CD4-positive, CD25-positive, alpha-beta regulatory T cell (primary cell): ENCODE measurements around the gene CYS1. TPM values are rescaled to one million over a fixed set of nuclear protein-coding genes. Genes with fewer than 3 reads are reported as not detected.

Experiments used
- ATAC-seq, 2 donors: fragments of 150-1000 bp; cut with Tn5 transposase; one replicate each; pipeline ENCODE4 v1.10.0; 2021; ENCODE audit warnings: low read depth in 2 of 2, moderate number of reproducible peaks in 2 of 2, moderate library complexity in 1 of 2
- DNase-seq, 3 donors: peaks; one replicate each; pipeline versions ENCODE4 v3.0.0 to v3.0.0-alpha.2; 2012 to 2022; ENCODE audit warnings: mixed read lengths in 1 of 3
- H3K27ac ChIP-seq: one replicate; pipeline ENCODE4 v1.7.0; 2013; ENCODE audit warnings: mild to moderate bottlenecking, low read length; ENCODE audit not compliant: insufficient read depth, poor library complexity, severe bottlenecking
- H3K27me3 ChIP-seq: one replicate; pipeline ENCODE4 v1.7.0; 2013; ENCODE audit warnings: low read length; ENCODE audit not compliant: control insufficient read depth, insufficient read depth
- H3K36me3 ChIP-seq: one replicate; pipeline ENCODE4 v1.7.0; 2013; ENCODE audit warnings: mild to moderate bottlenecking, low read length, moderate library complexity; ENCODE audit not compliant: control insufficient read depth, insufficient read depth
- H3K4me1 ChIP-seq: 2 replicates; pipeline ENCODE4 v1.7.0; 2013; ENCODE audit warnings: mild to moderate bottlenecking, low read length; ENCODE audit not compliant: insufficient read depth, control insufficient read depth, poor library complexity, severe bottlenecking
- H3K4me3 ChIP-seq: one replicate; pipeline ENCODE4 v1.7.0; 2013; ENCODE audit warnings: low read depth, mild to moderate bottlenecking, low read length, moderate library complexity
- H3K9me3 ChIP-seq, 2 experiments: 1 replicate in 1 of 2; 2 replicates in 1 of 2; pipeline ENCODE4 v1.7.0; 2013; ENCODE audit warnings: low read length in 2 of 2, mild to moderate bottlenecking in 1 of 2, moderate library complexity in 1 of 2; ENCODE audit not compliant: control insufficient read depth in 2 of 2
- H3K27ac Mint-ChIP-seq, 3 donors: one replicate each; pipeline ENCODE4 v1.8.0; 2020 to 2022; ENCODE audit warnings: mild to moderate bottlenecking in 3 of 3, mixed read lengths in 3 of 3, moderate library complexity in 2 of 3
- H3K27me3 Mint-ChIP-seq: one replicate; pipeline ENCODE4 v1.8.0; 2022; ENCODE audit warnings: mild to moderate bottlenecking, mixed read lengths
- H3K36me3 Mint-ChIP-seq: one replicate; pipeline ENCODE4 v1.8.0; 2020; ENCODE audit warnings: mixed read lengths
- H3K4me1 Mint-ChIP-seq, 4 donors: one replicate each; pipeline ENCODE4 v1.8.0; 2020 to 2022; ENCODE audit warnings: mixed read lengths in 4 of 4, mild to moderate bottlenecking in 1 of 4
- H3K4me3 Mint-ChIP-seq, 4 donors: one replicate each; pipeline ENCODE4 v1.8.0; 2020 to 2022; ENCODE audit warnings: mild to moderate bottlenecking in 4 of 4, mixed read lengths in 4 of 4, moderate library complexity in 3 of 4
- H3K9me3 Mint-ChIP-seq, 7 donors: one replicate each; pipeline ENCODE4 v1.8.0; 2020 to 2022; ENCODE audit warnings: mixed read lengths in 7 of 7, mild to moderate bottlenecking in 3 of 7, moderate library complexity in 2 of 7
- polyA plus RNA-seq, 4 donors: library from polyadenylated mRNA; unstranded; fragments of 300-500 nt; fragmentation: Illumina TruSeq; gene quantifications; one replicate each; pipeline ENCODE4 v1.2.3, GENCODE V29; 2021
- total RNA-seq: library from RNA; stranded (reverse); gene quantifications from one replicate; pipeline ENCODE4 v1.2.3, GENCODE V29; 2022

The CYS1 gene
- total and polyA plus RNA-seq, 5 donors from 2014 or later, result not detected

DNA sequence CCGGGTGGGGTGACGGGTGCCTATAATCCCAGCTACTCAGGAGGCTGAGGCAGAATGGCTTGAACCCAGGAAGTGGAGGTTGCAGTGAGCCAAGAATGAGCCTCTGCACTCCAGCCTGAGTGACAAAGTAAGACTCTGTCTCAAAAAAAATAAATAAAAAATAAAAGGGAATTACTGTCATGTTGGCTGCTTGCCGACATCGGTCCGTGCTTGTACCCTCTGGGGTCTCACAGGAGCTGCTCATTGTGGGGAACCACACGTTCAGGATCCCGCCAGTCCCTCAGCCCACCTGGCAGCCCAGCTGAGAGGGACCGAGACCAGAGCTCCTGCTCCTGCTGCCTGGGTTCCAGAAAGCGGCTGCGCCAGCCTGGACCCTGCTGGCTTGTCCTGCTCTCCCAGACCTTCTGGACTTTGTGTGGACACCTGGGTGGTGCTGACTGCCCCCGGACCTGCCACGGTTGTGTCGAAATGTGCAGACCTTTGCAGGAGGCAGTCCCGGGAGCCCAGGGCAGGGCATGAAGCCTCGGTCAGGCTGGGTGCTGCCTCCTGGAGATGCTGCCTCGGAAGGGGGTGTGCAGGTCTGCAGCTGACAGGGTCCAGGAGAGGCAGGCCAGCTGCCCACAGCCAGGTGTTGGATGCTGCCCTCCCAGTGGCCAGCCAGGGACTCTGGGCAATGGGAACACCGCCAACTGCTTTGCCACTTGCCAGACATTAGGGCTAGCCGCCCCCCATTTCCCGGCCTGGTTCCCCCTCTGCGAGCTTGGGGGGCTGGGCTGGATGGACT lies 20.5 kb downstream of the CYS1 start:
- no peak overlapping the region for H3K27ac ChIP-seq
- Mint-ChIP-seq H3K27me3 (no peaks in the 10 kb centered on the region), H3K36me3 (peaks cover 1% of the 10 kb centered on the region), H3K9me3 (no peaks in the 10 kb centered on the region), H3K4me3 (no peak overlapping the region), H3K27ac (no peak overlapping the region), H3K4me1 (peaks cover 0 to 5% (median under 1%) of the 10 kb centered on the region in 4 donors)
- peaks cover 4% of the 10 kb centered on the region for H3K4me1 ChIP-seq
- ATAC-seq, result no peak
- no peak for DNase-seq
- H3K27me3 ChIP-seq, result no peaks in the 10 kb centered on the region
- H3K4me3 ChIP-seq, result no peak overlapping the region
- H3K36me3 ChIP-seq, result peaks cover 6% of the 10 kb centered on the region
- no peaks in the 10 kb centered on the region for H3K9me3 ChIP-seq

GRCh38 chr2:10059016-10059351 lies 21.2 kb downstream of the CYS1 start:
- Mint-ChIP-seq H3K27ac (no peak overlapping the region), H3K4me1 (peaks cover 0 to 9% (median 3%) of the 10 kb centered on the region in 4 donors), H3K36me3 (peaks cover 9% of the 10 kb centered on the region), H3K4me3 (no peak overlapping the region), H3K9me3 (no peaks in the 10 kb centered on the region), H3K27me3 (no peaks in the 10 kb centered on the region)
- ATAC-seq (no peak), DNase-seq (no peak)
- peaks cover 4% of the 10 kb centered on the region for H3K4me1 ChIP-seq
- H3K27ac ChIP-seq, result no peak overlapping the region
- no peaks in the 10 kb centered on the region for H3K27me3 ChIP-seq
- peaks cover 12% of the 10 kb centered on the region for H3K36me3 ChIP-seq
- H3K9me3 ChIP-seq, result no peaks in the 10 kb centered on the region
- H3K4me3 ChIP-seq, result no peak overlapping the region

DNA sequence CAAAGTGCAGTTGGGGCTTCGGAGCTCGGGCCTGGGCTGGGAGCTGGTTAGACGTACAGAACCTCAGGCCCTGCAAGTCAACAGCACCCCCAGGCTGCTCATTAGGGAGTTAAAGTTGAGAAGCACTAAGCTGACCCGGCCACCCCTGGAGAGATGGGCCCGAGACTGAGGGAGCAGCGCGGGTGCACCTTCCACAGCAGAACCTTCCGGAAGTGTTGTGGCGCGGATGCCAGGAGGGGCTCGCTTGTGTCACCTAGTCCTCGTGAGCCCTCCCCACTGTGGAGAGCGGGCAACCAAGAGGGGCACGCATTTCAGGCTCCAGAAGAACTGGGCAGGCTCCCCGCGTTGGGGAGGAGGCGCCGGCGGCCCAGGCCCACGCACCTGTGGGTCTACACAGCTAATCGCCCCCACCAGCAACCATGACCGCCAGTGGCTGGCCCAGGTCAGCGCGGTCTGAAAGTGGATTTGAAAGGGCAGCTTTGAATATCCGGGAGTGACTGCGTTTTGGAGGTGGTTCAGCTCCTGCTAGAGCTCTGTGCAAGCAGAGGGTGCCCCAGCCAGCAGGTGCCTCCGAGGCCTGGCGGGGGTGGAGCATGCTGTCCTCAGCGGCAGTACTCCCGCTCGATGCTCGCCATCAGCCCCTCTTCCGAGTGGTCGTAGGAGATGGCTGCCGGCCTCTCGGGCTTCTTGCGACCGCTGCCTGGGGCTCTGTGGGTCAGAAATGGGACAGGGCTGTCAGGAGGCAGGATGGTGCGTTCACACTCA lies 21.8 kb downstream of the CYS1 start:
- no peak for ATAC-seq
- H3K36me3 Mint-ChIP-seq, result peaks cover 12% of the 10 kb centered on the region
- no peak overlapping the region for H3K27ac Mint-ChIP-seq
- no peaks in the 10 kb centered on the region for H3K9me3 Mint-ChIP-seq
- no peak overlapping the region for H3K27ac ChIP-seq
- peaks cover 4% of the 10 kb centered on the region for H3K4me1 ChIP-seq
- H3K9me3 ChIP-seq, result no peaks in the 10 kb centered on the region
- no peaks in the 10 kb centered on the region for H3K27me3 Mint-ChIP-seq
- H3K4me1 Mint-ChIP-seq, result peaks cover 0 to 9% (median 5%) of the 10 kb centered on the region in 4 donors
- peaks cover 17% of the 10 kb centered on the region for H3K36me3 ChIP-seq
- H3K4me3 Mint-ChIP-seq, result no peak overlapping the region
- no peaks in the 10 kb centered on the region for H3K27me3 ChIP-seq
- no peak for DNase-seq
- no peak overlapping the region for H3K4me3 ChIP-seq

- peaks cover 0 to 9% (median 6%) of the 10 kb centered on the region in 4 donors for H3K4me1 Mint-ChIP-seq
These were observed 22.7 kb downstream of the CYS1 start for GRCh38 chr2:10057231-10058107.

GRCh38 chr2:10056439-10056838 lies 23.8 kb downstream of the CYS1 start:
- no peaks in the 10 kb centered on the region for H3K27me3 Mint-ChIP-seq
- H3K36me3 Mint-ChIP-seq, result peaks cover 23% of the 10 kb centered on the region
- ATAC-seq, result no peak
- no peak overlapping the region for H3K27ac Mint-ChIP-seq
- no peaks in the 10 kb centered on the region for H3K9me3 Mint-ChIP-seq
- Histone ChIP-seq H3K4me1 (peaks cover 4% of the 10 kb centered on the region), H3K36me3 (peaks cover 34% of the 10 kb centered on the region), H3K27ac (no peak overlapping the region), H3K4me3 (no peak overlapping the region), H3K27me3 (no peaks in the 10 kb centered on the region), H3K9me3 (no peaks in the 10 kb centered on the region)
- no peak for DNase-seq
- H3K4me1 Mint-ChIP-seq, result peaks cover 0 to 9% (median 6%) of the 10 kb centered on the region in 4 donors
- H3K4me3 Mint-ChIP-seq, result no peak overlapping the region

More at GRCh38 chr2:10057231-10058107, 22.7 kb downstream of the CYS1 start:
- ATAC-seq, result no peak
- H3K4me3 ChIP-seq, result no peak overlapping the region
- H3K9me3 ChIP-seq, result no peaks in the 10 kb centered on the region
- no peak overlapping the region for H3K27ac Mint-ChIP-seq
- no peaks in the 10 kb centered on the region for H3K27me3 ChIP-seq
- H3K4me3 Mint-ChIP-seq, result peak overlapping the region in 1 of 4 donors; percentile 57
- H3K4me1 ChIP-seq, result peaks cover 4% of the 10 kb centered on the region
- H3K36me3 Mint-ChIP-seq, result peaks cover 19% of the 10 kb centered on the region
- H3K9me3 Mint-ChIP-seq, result no peaks in the 10 kb centered on the region
- no peak for DNase-seq
- peaks cover 27% of the 10 kb centered on the region for H3K36me3 ChIP-seq
- H3K27me3 Mint-ChIP-seq, result no peaks in the 10 kb centered on the region
- no peak overlapping the region for H3K27ac ChIP-seq

DNA sequence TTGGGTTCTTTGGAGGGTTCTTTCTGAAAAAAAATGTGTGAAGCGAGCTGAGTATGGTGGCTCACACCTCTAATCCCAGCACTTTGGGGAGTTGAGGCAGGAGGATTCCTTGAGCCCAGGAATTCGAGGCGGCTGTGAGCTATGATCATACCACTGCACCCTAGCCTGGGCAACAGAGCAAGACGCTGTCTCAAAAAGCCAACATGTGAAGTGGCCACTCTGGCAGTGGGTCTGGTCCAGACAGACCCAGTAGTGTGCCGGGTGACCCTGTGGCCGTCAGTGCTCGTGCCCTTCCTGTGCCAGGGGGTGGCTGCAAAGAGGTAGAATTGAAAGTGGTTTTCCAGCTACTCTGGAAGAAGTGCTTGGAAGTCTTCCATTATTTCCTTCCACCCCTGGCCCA lies 25.2 kb downstream of the CYS1 start:
- H3K27me3 Mint-ChIP-seq, result no peaks in the 10 kb centered on the region

DNA sequence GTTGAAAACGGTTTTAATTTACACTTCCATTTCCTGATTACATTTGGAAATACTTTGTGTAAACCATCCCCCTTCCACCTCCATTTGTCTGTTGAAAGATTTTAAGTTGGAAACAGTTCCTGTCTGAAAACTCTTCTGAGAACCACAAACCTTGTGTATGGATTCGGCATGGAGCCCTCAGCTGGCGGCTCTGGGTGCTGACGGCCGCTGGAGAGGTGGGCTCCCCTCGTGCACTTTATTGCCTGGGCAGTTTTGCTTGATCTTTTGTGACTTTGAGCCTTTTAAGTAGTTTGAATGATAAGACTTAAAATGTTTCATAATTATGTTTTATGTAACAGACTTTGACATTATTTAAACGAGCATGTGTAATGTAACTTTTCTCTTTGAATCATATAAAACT lies 25.8 kb downstream of the CYS1 start:
- H3K4me3 Mint-ChIP-seq, result no peak overlapping the region
- H3K27ac Mint-ChIP-seq, result no peak overlapping the region
- no peaks in the 10 kb centered on the region for H3K9me3 ChIP-seq
- DNase-seq (no peak), ATAC-seq (no peak)
- no peak overlapping the region for H3K4me3 ChIP-seq
- no peaks in the 10 kb centered on the region for H3K9me3 Mint-ChIP-seq
- peaks cover 0 to 14% (median 6%) of the 10 kb centered on the region in 4 donors for H3K4me1 Mint-ChIP-seq
- H3K36me3 Mint-ChIP-seq, result peaks cover 29% of the 10 kb centered on the region
- peaks cover 4% of the 10 kb centered on the region for H3K4me1 ChIP-seq
- H3K36me3 ChIP-seq, result peaks cover 39% of the 10 kb centered on the region
- H3K27me3 Mint-ChIP-seq, result no peaks in the 10 kb centered on the region
- H3K27me3 ChIP-seq, result no peaks in the 10 kb centered on the region
- H3K27ac ChIP-seq, result no peak overlapping the region

More for the DNA sequence above, 25.2 kb downstream of the CYS1 start:
- Mint-ChIP-seq H3K4me3 (no peak overlapping the region), H3K36me3 (peaks cover 23% of the 10 kb centered on the region), H3K27ac (no peak overlapping the region), H3K9me3 (no peaks in the 10 kb centered on the region), H3K4me1 (peaks cover 0 to 9% (median 6%) of the 10 kb centered on the region in 4 donors)
- Histone ChIP-seq H3K9me3 (no peaks in the 10 kb centered on the region), H3K27ac (no peak overlapping the region), H3K4me3 (no peak overlapping the region), H3K4me1 (peaks cover 4% of the 10 kb centered on the region), H3K27me3 (no peaks in the 10 kb centered on the region), H3K36me3 (peaks cover 34% of the 10 kb centered on the region)
- no peak for ATAC-seq
- DNase-seq, result no peak
